ENCODE results near the gene PDSS1.

DNA sequence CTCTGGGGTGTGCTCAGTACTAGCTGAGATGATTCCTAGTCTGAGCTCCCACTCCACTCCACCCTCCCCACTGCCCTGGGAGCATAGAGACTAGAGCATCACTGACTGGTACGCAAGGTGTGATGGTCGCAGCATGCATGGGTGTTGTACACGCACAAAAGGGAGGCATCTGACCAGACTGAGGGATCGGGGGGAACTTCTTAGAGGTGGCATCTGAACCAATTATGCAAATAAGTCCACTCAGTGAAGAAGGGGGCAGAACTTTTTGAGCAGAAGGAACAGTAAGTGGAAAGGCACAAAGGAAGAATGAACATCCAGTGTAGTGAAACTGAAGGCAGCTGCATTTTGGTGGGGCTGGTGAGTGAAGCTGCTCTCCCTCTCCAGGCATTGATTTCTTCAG is 25.5 kb downstream of the PDSS1 start:
- TF ChIP-seq, protein P1, sequence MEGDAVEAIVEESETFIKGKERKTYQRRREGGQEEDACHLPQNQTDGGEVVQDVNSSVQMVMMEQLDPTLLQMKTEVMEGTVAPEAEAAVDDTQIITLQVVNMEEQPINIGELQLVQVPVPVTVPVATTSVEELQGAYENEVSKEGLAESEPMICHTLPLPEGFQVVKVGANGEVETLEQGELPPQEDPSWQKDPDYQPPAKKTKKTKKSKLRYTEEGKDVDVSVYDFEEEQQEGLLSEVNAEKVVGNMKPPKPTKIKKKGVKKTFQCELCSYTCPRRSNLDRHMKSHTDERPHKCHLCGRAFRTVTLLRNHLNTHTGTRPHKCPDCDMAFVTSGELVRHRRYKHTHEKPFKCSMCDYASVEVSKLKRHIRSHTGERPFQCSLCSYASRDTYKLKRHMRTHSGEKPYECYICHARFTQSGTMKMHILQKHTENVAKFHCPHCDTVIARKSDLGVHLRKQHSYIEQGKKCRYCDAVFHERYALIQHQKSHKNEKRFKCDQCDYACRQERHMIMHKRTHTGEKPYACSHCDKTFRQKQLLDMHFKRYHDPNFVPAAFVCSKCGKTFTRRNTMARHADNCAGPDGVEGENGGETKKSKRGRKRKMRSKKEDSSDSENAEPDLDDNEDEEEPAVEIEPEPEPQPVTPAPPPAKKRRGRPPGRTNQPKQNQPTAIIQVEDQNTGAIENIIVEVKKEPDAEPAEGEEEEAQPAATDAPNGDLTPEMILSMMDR (IDR thresholded peaks at IDR 0.05; ENCODE audit: poor library complexity), result no peak
- TF ChIP-seq EZH2 (IDR thresholded peaks at IDR 0.05; ENCODE audit: borderline replicate concordance), result no peak
